GM21447 (cell line): ENCODE measurements around the gene MZT2B.
A peak's percentile ranks its signal among the peaks of the same experiment; 100 is the strongest.
"Not testable (repeated sequence)": the region's sequence is repeated elsewhere in the genome, so short reads cannot be mapped to it uniquely, and the experiment has no call there.

Experiments used
- ATAC-seq: cut with Tn5 transposase; IDR thresholded peaks from one replicate; pipeline ENCODE4 v1.9.1; 2021; ENCODE audit not compliant: unreplicated experiment

The MZT2B gene

GRCh38 chr2:130181880-130182682, at the start of gene MZT2B:
MZT2B (plus strand) TSS chr2:130182262; CDS start chr2:130182283, 21 bp downstream.
- ATAC-seq = peak; percentile 76

- no peak for ATAC-seq
Measured at GRCh38 chr2:130135692-130136541, 46.1 kb upstream of the MZT2B start.

GRCh38 chr2:130136546-130136945, 45.5 kb upstream of the MZT2B start:
- ATAC-seq = not testable (repeated sequence)

- ATAC-seq = not testable (repeated sequence)
Measured at GRCh38 chr2:130137118-130137517, 44.9 kb upstream of the MZT2B start.

GRCh38 chr2:130138326-130138725, 43.7 kb upstream of the MZT2B start:
- ATAC-seq = not testable (repeated sequence)

GRCh38 chr2:130138841-130139251, 43.2 kb upstream of the MZT2B start:
- ATAC-seq = not testable (repeated sequence)

GRCh38 chr2:130139331-130140280, 42.5 kb upstream of the MZT2B start:
- not testable (repeated sequence) for ATAC-seq

GRCh38 chr2:130140516-130140915, 41.5 kb upstream of the MZT2B start:
- not testable (repeated sequence) for ATAC-seq

GRCh38 chr2:130141002-130141401, 41.1 kb upstream of the MZT2B start:
- not testable (repeated sequence) for ATAC-seq

GRCh38 chr2:130141645-130142370, 40.3 kb upstream of the MZT2B start:
- ATAC-seq = not testable (repeated sequence)

- not testable (repeated sequence) for ATAC-seq
Measured at GRCh38 chr2:130142396-130143265, 39.4 kb upstream of the MZT2B start.

- not testable (repeated sequence) for ATAC-seq
Measured at GRCh38 chr2:130143266-130144039, 38.6 kb upstream of the MZT2B start.

- peak; percentile 86 for ATAC-seq
Measured at GRCh38 chr2:130145006-130145414, 37.1 kb upstream of the MZT2B start, which contains the start of gene CCDC74B. CCDC74B (minus strand) TSS chr2:130145112; CDS start chr2:130144996, 116 bp downstream.

- ATAC-seq = not testable (repeated sequence)
Measured at GRCh38 chr2:130148515-130148914, 33.5 kb upstream of the MZT2B start.

- no peak for ATAC-seq
Measured at GRCh38 chr2:130150181-130151144, 31.6 kb upstream of the MZT2B start.

GRCh38 chr2:130151145-130151512, 30.9 kb upstream of the MZT2B start:
- not testable (repeated sequence) for ATAC-seq
